K562 (cell line): ENCODE results near the gene ANKRD13B. TPM values are rescaled to one million over a fixed set of nuclear protein-coding genes. Genes with fewer than 3 reads are reported as not detected.

Experiments used
- ATAC-seq: fragments of 200-7000 bp; cut with Tn5 transposase; 3 replicates; pipeline ENCODE4 v1.9.1; 2020; ENCODE audit warnings: moderate library complexity
- BruUV-seq: library from RNA; stranded (reverse); fragments of 400-500 nt; replicated peaks from 2 replicates; lab custom pipeline; 2021; lab: Mats Ljungman, UMichigan
- CTCF ChIA-PET: fragments of 300-600 bp; formaldehyde crosslinking; extraction: SDS; loops from one replicate; lab custom pipeline; 2021; ENCODE audit warnings: low intra/inter-chr PET ratio; lab: Yijun Ruan, JAX
- POLR2A ChIA-PET: fragments of 300-600, 350-650 bp; sonication (Branson Sonifier 250); formaldehyde crosslinking; extraction: SDS; loops from one replicate; lab custom pipeline; 2021; ENCODE audit warnings: antibody characterized with exemption, inconsistent platforms; lab: Yijun Ruan, JAX
- DNase-seq, 4 experiments: peaks; one replicate each; pipeline versions ENCODE4 v3.0.0 to v3.0.0-alpha.2; 2011 to 2018; ENCODE audit warnings: low spot score in 3 of 4, mixed read lengths in 3 of 4; ENCODE audit errors: extremely low read depth in 1 of 4
- FAIRE-seq: peaks from 2 replicates; lab custom pipeline; 2011; peaks lifted over from hg19 to GRCh38; lab: Jason Lieb, UNC
- H2AFZ ChIP-seq: 2 replicates; pipeline ENCODE4 v1.6.0; 2011; ENCODE audit warnings: low read depth, low read length, control low read depth, inconsistent platforms
- H3K27ac ChIP-seq: fragments of 200-600 bp; 3 replicates; pipeline ENCODE4 v1.8.0; 2011; ENCODE audit warnings: low read depth, mild to moderate bottlenecking, control low read depth, inconsistent platforms, low read length, moderate library complexity, mixed read lengths; ENCODE audit errors: extremely low read depth
- H3K27me3 ChIP-seq, 2 experiments: fragments of 300-600 bp in 1 of 2; 2 replicates in 1 of 2; 3 replicates in 1 of 2; pipeline versions ENCODE4 v1.6.0 to v1.8.0; 2011; ENCODE audit warnings: inconsistent platforms in 2 of 2, low read length in 2 of 2, mild to moderate bottlenecking in 1 of 2, mixed read lengths in 1 of 2, moderate library complexity in 1 of 2; ENCODE audit not compliant: control insufficient read depth in 2 of 2, insufficient read depth in 2 of 2
- H3K36me3 ChIP-seq: fragments of 300-600 bp; 3 replicates; pipeline ENCODE4 v1.8.0; 2011; ENCODE audit warnings: mild to moderate bottlenecking, low read length, inconsistent platforms; ENCODE audit not compliant: control insufficient read depth, insufficient read depth
- H3K4me1 ChIP-seq, 2 experiments: fragments of 200-600 bp in 1 of 2; replicated peaks in 1 of 2; 2 replicates in 1 of 2; 3 replicates in 1 of 2; pipeline versions ENCODE4 v1.5.1 to v1.8.0; 2011; ENCODE audit warnings: inconsistent platforms in 2 of 2, low read length in 2 of 2, mild to moderate bottlenecking in 1 of 2, mixed read lengths in 1 of 2, moderate library complexity in 1 of 2; ENCODE audit not compliant: control insufficient read depth in 2 of 2, insufficient read depth in 2 of 2
- H3K4me2 ChIP-seq: 2 replicates; pipeline ENCODE4 v1.6.1; 2011; ENCODE audit warnings: low read length, control low read depth, inconsistent platforms, mixed read lengths; ENCODE audit not compliant: insufficient read depth
- H3K4me3 ChIP-seq: fragments of 200-600 bp; sonication (generic), shearing (Covaris generic); 2 replicates; pipeline ENCODE4 v1.5.1; 2016; ENCODE audit warnings: control low read depth, inconsistent platforms
- H3K79me2 ChIP-seq: fragments of 200-600 bp; 3 replicates; pipeline ENCODE4 v1.8.0; 2011; ENCODE audit warnings: low read length, inconsistent platforms; ENCODE audit not compliant: control insufficient read depth, insufficient read depth
- H3K9ac ChIP-seq, 2 experiments: 2 replicates each; pipeline versions ENCODE4 v1.6.0 to v1.6.1; 2011; ENCODE audit warnings: low read depth in 2 of 2, low read length in 2 of 2, control low read depth in 1 of 2, inconsistent platforms in 1 of 2, mild to moderate bottlenecking in 1 of 2, mixed read lengths in 1 of 2; ENCODE audit not compliant: insufficient read depth in 1 of 2
- H3K9me1 ChIP-seq: one replicate; pipeline ENCODE4 v1.6.0; 2011; ENCODE audit warnings: inconsistent platforms, mild to moderate bottlenecking, low read length, moderate library complexity; ENCODE audit not compliant: control insufficient read depth, insufficient read depth
- H3K9me3 ChIP-seq: replicated peaks from 2 replicates; pipeline ENCODE4 v1.5.1; 2011; ENCODE audit warnings: low read depth, low read length, inconsistent platforms; ENCODE audit not compliant: control insufficient read depth, insufficient read depth
- H4K20me1 ChIP-seq: replicated peaks from 2 replicates; pipeline ENCODE4 v1.6.1; 2011; ENCODE audit warnings: low read length, inconsistent platforms, mixed read lengths; ENCODE audit not compliant: control insufficient read depth, insufficient read depth
- DNMT1 ChIP-seq: fragments of 450-650 bp; IDR thresholded peaks from 2 replicates; pipeline ENCODE4 v1.6.1; 2016; ENCODE audit warnings: antibody characterized with exemption, mild to moderate bottlenecking
- MEF2D ChIP-seq: conservative IDR thresholded peaks from 2 replicates; pipeline ENCODE4 v1.6.1; 2016; ENCODE audit warnings: low read depth, missing genetic modification characterization, missing compliant biosample characterization
- STAG1 ChIP-seq: sonication (generic); formaldehyde crosslinking; IDR thresholded peaks from 2 replicates; pipeline ENCODE4 v1.5.0; 2020; ENCODE audit warnings: missing genetic modification reagents, borderline replicate concordance
- USF1 ChIP-seq: sonication (generic); formaldehyde crosslinking; IDR thresholded peaks from 2 replicates; pipeline ENCODE4 v1.9.0; 2022; ENCODE audit warnings: mild to moderate bottlenecking, missing genetic modification reagents
- XRCC3 ChIP-seq: fragments of 450-650 bp; IDR thresholded peaks from 2 replicates; pipeline ENCODE4 v1.6.1; 2017; ENCODE audit warnings: mild to moderate bottlenecking, moderate library complexity
- ZBTB33 ChIP-seq: sonication (generic); formaldehyde crosslinking; IDR thresholded peaks from 2 replicates; pipeline ENCODE4 v1.8.1; 2023; ENCODE audit warnings: mild to moderate bottlenecking, missing genetic modification reagents
- WGBS: fragments of 100-300 bp; shearing (Covaris generic); methylation state at CpG from one replicate; pipeline ENCODE4 v1.1.6; 2016; ENCODE audit warnings: low coverage, mixed read lengths; ENCODE audit not compliant: insufficient coverage; ENCODE audit errors: missing lambda C conversion rate; 5-methylcytosine and 5-hydroxymethylcytosine counted together
- in situ Hi-C: fragments of 300-500 bp; cut with MboI; formaldehyde crosslinking; loops from 4 replicates; pipeline ENCODE4 v1.15.0; 2018; ENCODE audit warnings: inconsistent platforms, mixed read lengths
- intact Hi-C: fragments of 100-400 bp; cut with micrococcal nuclease; formaldehyde crosslinking; loops from 2 replicates; pipeline ENCODE4 v1.14.2; 2022
- polyA plus RNA-seq, 8 experiments: library from polyadenylated mRNA; depleted of rRNA in 4 of 8; stranded (reverse) in 5 of 8; unstranded in 3 of 8; fragments of >200 nt; fragmentation: Nextera tagmentation in 2 of 8; fragmentation: Illumina TruSeq in 1 of 8; extraction: Ambion mirVana in 2 of 8; extraction: Trizol in 1 of 8; gene quantifications; 2 replicates each; pipeline versions ENCODE4 v1.2.1 to v1.2.3, GENCODE V29; 2011 to 2014; ENCODE audit warnings: inconsistent platforms in 1 of 8, missing spikeins in 1 of 8
- total RNA-seq, 7 experiments: library from RNA; depleted of rRNA in 6 of 7; stranded (reverse); fragments of >200 nt in 6 of 7; fragmentation: Illumina TruSeq in 2 of 7; extraction: Trizol in 2 of 7; gene quantifications; 2 replicates each; pipeline versions ENCODE4 v1.2.1 to v1.2.3, GENCODE V29; 2011 to 2021; ENCODE audit warnings: low replicate concordance in 1 of 7

The ANKRD13B gene
- total and polyA plus RNA-seq, 9 of the 15 experiments (the other 6 are each of a cell fraction or from before 2014, with no cell fraction given): 0.15 to 28.1 (median 4.6) TPM

GRCh38 chr17:29612404-29613280 lies 19.7 kb downstream of the ANKRD13B start:
- DNase-seq (no peak), FAIRE-seq (no peak), ATAC-seq (no peak)
- WGBS: 95% methylated on average over 26 of the region's 85 CpGs
- no TSS peak for BruUV-seq
- CTCF ChIA-PET: no interaction called here
- Histone ChIP-seq H3K4me3 (no peak overlapping the region), H4K20me1 (no peaks in the 10 kb centered on the region; the same call in 1 of the 2 replicates), H3K36me3 (peaks cover 3% of the 10 kb centered on the region; the same call in 1 of the 3 replicates), H3K9me1 (peaks cover 6% of the 10 kb centered on the region), H3K79me2 (no peaks in the 10 kb centered on the region), H3K27ac (no peak overlapping the region), H3K9me3 (no peaks in the 10 kb centered on the region), H3K27me3 (no peaks in the 10 kb centered on the region), H2AFZ (no peak overlapping the region), H3K4me2 (no peak overlapping the region), H3K9ac (no peak overlapping the region), H3K4me1 (peaks cover 16 to 51% of the 10 kb centered on the region in 2 experiments)
- intact Hi-C loops (loop anchor here (10.0 kb wide), 1 partner anchor 468 kb away; no protein-coding TSS in a partner anchor), in situ Hi-C loops (no loop called here)
- no peak for TF ChIP-seq DNMT1
- no peak for TF ChIP-seq MEF2D
- TF ChIP-seq ZBTB33 (CRISPR knock-in tag): peak; percentile 88; the same call in 1 of the 2 replicates
- no peak for TF ChIP-seq XRCC3
- no peak for TF ChIP-seq USF1 (CRISPR knock-in tag)
- TF ChIP-seq STAG1: no peak
- POLR2A ChIA-PET: interaction anchor here (1.2 kb wide), 1 partner anchor 16 kb away, joined by 3 read pairs; no protein-coding TSS in a partner anchor
